ENCODE results near the gene STAT5B. TPM values are rescaled to one million over a fixed set of nuclear protein-coding genes. Genes with fewer than 3 reads are reported as not detected.

Gene STAT5B
- total and polyA plus RNA-seq, 2 of the 8 experiments (the other 6 are each of a cell fraction or from before 2014, with no cell fraction given): 35.3 to 52.6 TPM

DNA sequence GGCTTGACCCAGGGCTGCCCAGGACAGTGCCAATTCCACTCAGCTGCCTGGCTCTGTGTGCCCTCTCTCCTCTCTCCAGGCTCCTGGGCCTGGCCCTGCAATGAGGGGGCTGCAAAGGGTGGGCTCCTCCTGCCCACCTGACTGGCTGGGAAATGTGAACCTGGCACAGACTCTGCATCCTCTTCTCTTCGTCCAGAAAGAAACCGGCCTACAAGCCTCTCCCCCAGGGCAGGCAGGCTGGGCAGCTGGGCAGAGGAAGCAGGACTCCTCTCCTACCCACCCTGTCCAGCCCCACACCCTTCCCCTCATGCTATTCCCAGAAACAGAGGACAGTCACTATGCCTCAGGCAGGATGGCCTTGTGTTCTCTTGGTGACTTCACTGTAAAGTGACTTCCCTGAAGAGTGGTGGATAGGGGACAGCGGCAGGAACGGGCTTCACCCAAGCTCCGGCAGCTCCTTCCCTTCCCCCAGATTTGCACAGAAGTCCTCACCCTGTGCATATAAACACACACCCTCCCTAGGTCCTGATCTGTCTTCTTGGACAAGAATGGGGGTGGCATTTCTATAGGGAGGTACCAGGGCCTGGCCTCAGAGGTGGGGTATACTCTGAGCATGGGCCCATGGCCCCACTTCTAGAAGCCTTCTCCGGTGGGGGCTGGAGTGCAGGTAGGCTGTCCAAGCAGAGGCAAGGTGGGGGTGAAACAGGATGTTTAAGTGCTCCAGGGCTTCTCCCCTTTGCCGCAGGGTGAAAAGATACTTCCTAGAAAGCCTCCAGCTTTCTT lies 7.2 kb upstream of the STAT5B start (continued):
- no peak for TF ChIP-seq KDM1A (IDR thresholded peaks at IDR 0.05; ENCODE audit: borderline replicate concordance, low read length)
- no peak for TF ChIP-seq GABPA (IDR thresholded peaks at IDR 0.05; ENCODE audit: borderline replicate concordance, insufficient read depth, low read length)
- TF ChIP-seq BACH1 (IDR thresholded peaks at IDR 0.05; ENCODE audit: low read length): no peak
- TF ChIP-seq POU5F1 (IDR thresholded peaks at IDR 0.05; ENCODE audit: low read depth, low read length): no peak

Data from H1 (cell line).